HCT116 (cell line): ENCODE results near the gene TBCD. TPM values are rescaled to one million over a fixed set of nuclear protein-coding genes. Genes with fewer than 3 reads are reported as not detected.

Experiments
- ATAC-seq: fragments of 200-7000 bp; cut with Tn5 transposase; 2 replicates; pipeline ENCODE4 v1.9.1; 2020; ENCODE audit warnings: mild to moderate bottlenecking, moderate library complexity
- BruUV-seq: library from RNA; stranded (reverse); fragments of 400-500 nt; replicated peaks from 2 replicates; lab custom pipeline; 2021; lab: Mats Ljungman, UMichigan
- CTCF ChIA-PET: fragments of 300-600 bp; sonication (Branson Sonifier 250); formaldehyde crosslinking; loops from one replicate; lab custom pipeline; 2021; ENCODE audit warnings: antibody characterized with exemption; lab: Charles Lee
- POLR2A ChIA-PET: fragments of 300-600, 350-600 bp; sonication (Branson Sonifier 250); formaldehyde crosslinking; loops from one replicate; lab custom pipeline; 2021; ENCODE audit warnings: antibody characterized with exemption; lab: Charles Lee
- RAD21 ChIA-PET, 2 experiments: fragments of 300-600 bp; sonication (Branson Sonifier 250); formaldehyde crosslinking; loops; one replicate each; lab custom pipeline; 2023; ENCODE audit warnings: low total read pairs in 2 of 2; ENCODE audit not compliant: uncharacterized antibody in 2 of 2, unreplicated experiment in 2 of 2, low non-redundant PET in 1 of 2; lab: Charles Lee
- DNase-seq: peaks from one replicate; pipeline ENCODE4 v3.0.0-alpha.2; 2010; ENCODE audit warnings: low read depth, low spot score
- H2AFZ ChIP-seq: fragments of 200-600 bp; shearing (Covaris generic), sonication (generic); 2 replicates; pipeline ENCODE4 v1.6.1; 2017; ENCODE audit warnings: low read depth, mixed run types, mixed read lengths, antibody characterized with exemption, low read length; ENCODE audit not compliant: poor library complexity, severe bottlenecking
- H3K27ac ChIP-seq: 2 replicates; pipeline ENCODE4 v1.5.1; 2012; ENCODE audit warnings: low read depth, low read length
- H3K27me3 ChIP-seq: fragments of 200-600 bp; sonication (generic); 2 replicates; pipeline ENCODE4 v1.6.1; 2016; ENCODE audit warnings: mixed run types, low read length, mixed read lengths; ENCODE audit not compliant: insufficient read depth
- H3K36me3 ChIP-seq, 2 experiments: fragments of 200-500 bp in 1 of 2; fragments of 200-600 bp in 1 of 2; sonication (Bioruptor generic) in 1 of 2; sonication (generic) in 1 of 2; 2 replicates each; pipeline versions ENCODE4 v1.5.1 to v1.6.1; 2014 to 2016; ENCODE audit warnings: low read length in 2 of 2, inconsistent platforms in 1 of 2, mixed read lengths in 1 of 2, mixed run types in 1 of 2; ENCODE audit not compliant: insufficient read depth in 2 of 2, control insufficient read depth in 1 of 2
- H3K4me1 ChIP-seq, 2 experiments: fragments of 200-600 bp in 1 of 2; sonication (generic) in 1 of 2; 2 replicates each; pipeline versions ENCODE4 v1.5.1 to v1.6.1; 2012 to 2017; ENCODE audit warnings: low read length in 2 of 2, inconsistent platforms in 1 of 2, mild to moderate bottlenecking in 1 of 2, mixed read lengths in 1 of 2, mixed run types in 1 of 2, moderate library complexity in 1 of 2; ENCODE audit not compliant: insufficient read depth in 2 of 2, control insufficient read depth in 1 of 2
- H3K4me2 ChIP-seq: fragments of 200-600 bp; sonication (generic); 2 replicates; pipeline ENCODE4 v1.6.1; 2017; ENCODE audit warnings: mixed run types, low read length, mixed read lengths
- H3K4me3 ChIP-seq, 2 experiments: fragments of 200-600 bp in 1 of 2; sonication (generic) in 1 of 2; replicated peaks in 1 of 2; 2 replicates each; pipeline ENCODE4 v1.5.1; 2011 to 2016; ENCODE audit warnings: low read length in 2 of 2, control low read depth in 1 of 2, low read depth in 1 of 2, mild to moderate bottlenecking in 1 of 2, mixed read lengths in 1 of 2, mixed run types in 1 of 2
- H3K79me2 ChIP-seq: fragments of 200-600 bp; sonication (generic); 2 replicates; pipeline ENCODE4 v1.6.1; 2017; ENCODE audit warnings: mild to moderate bottlenecking, mixed run types, low read length, moderate library complexity, mixed read lengths; ENCODE audit not compliant: insufficient read depth
- H3K9ac ChIP-seq: fragments of 200-600 bp; sonication (generic); 2 replicates; pipeline ENCODE4 v1.6.1; 2016; ENCODE audit warnings: low read length, mixed read lengths
- H3K9me2 ChIP-seq: fragments of 200-600 bp; sonication (generic), shearing (Covaris generic); 2 replicates; pipeline ENCODE4 v1.6.1; 2017; ENCODE audit warnings: mixed run types, mild to moderate bottlenecking, moderate library complexity; ENCODE audit not compliant: insufficient read depth
- H3K9me3 ChIP-seq, 2 experiments: fragments of 200-500 bp in 1 of 2; fragments of 200-600 bp in 1 of 2; sonication (Bioruptor generic) in 1 of 2; sonication (generic) in 1 of 2; 2 replicates each; pipeline ENCODE4 v1.6.1; 2014 to 2017; ENCODE audit warnings: low read length in 2 of 2, mixed read lengths in 2 of 2, inconsistent platforms in 1 of 2, low read depth in 1 of 2, mild to moderate bottlenecking in 1 of 2, mixed run types in 1 of 2, moderate library complexity in 1 of 2; ENCODE audit not compliant: control insufficient read depth in 1 of 2, insufficient read depth in 1 of 2
- H4K20me1 ChIP-seq: fragments of 200-600 bp; sonication (generic), shearing (Covaris generic); 2 replicates; pipeline ENCODE4 v1.6.1; 2017; ENCODE audit warnings: mixed run types, mild to moderate bottlenecking, moderate library complexity; ENCODE audit not compliant: insufficient read depth
- EZH2 ChIP-seq: fragments of 200-600 bp; sonication (generic); IDR thresholded peaks from 2 replicates; pipeline ENCODE4 v1.6.1; 2017; ENCODE audit warnings: antibody characterized with exemption, mixed run types
- POLR2AphosphoS5 ChIP-seq: IDR thresholded peaks from 2 replicates; pipeline ENCODE4 v1.6.1; 2011; ENCODE audit warnings: mild to moderate bottlenecking, low read depth, low read length, moderate library complexity
- SIN3A ChIP-seq: IDR thresholded peaks from 2 replicates; pipeline ENCODE4 v1.6.1; 2012; ENCODE audit warnings: low read depth
- SP1 ChIP-seq: IDR thresholded peaks from 2 replicates; pipeline ENCODE4 v1.6.1; 2012; ENCODE audit warnings: low read depth
- ZFX ChIP-seq: fragments of 450-650 bp; IDR thresholded peaks from 2 replicates; pipeline ENCODE4 v1.6.1; 2017
- intact Hi-C: fragments of 100-400 bp; cut with micrococcal nuclease; formaldehyde crosslinking; loops from 2 replicates; pipeline ENCODE4 v1.10.0; 2022
- total RNA-seq: library from RNA; stranded (reverse); gene quantifications from one replicate; pipeline ENCODE4 v1.2.1, GENCODE V29; 2021; ENCODE audit not compliant: unreplicated experiment
- TF ChIP-seq, protein P1 (sequence below), 3 experiments: fragments of 200-600 bp in 1 of 3; sonication (generic) in 1 of 3; IDR thresholded peaks in 2 of 3; conservative IDR thresholded peaks in 1 of 3; 2 replicates each; pipeline ENCODE4 v1.5.1; 2012 to 2017; ENCODE audit warnings: low read depth in 2 of 3, low read length in 2 of 3, antibody characterized with exemption in 1 of 3, borderline replicate concordance in 1 of 3, control low read depth in 1 of 3, mild to moderate bottlenecking in 1 of 3, mixed read lengths in 1 of 3, mixed run types in 1 of 3, moderate library complexity in 1 of 3; ENCODE audit not compliant: insufficient read depth in 1 of 3

The TBCD gene
- total RNA-seq, 1 experiment from 2014 or later: 152 TPM

DNA sequence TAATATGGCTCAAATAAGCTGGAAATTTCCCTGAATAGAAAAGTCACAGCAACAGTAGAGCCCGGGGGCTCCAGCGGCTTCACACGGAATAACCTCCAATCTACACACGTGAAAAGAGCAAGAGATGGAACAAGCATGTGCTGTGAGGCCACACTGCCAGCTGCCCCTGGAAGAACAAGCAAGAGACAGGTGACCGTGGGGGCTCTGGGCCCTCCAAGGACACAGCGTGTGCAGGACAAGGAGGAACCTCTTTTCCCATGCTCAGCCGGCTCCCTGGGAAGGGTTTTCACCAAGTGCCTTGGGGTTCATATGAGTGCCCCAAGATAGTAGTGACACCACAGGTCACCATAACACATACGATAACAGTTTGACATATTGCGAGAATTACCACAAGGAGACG, 198.1 kb downstream of the TBCD start:
- intact Hi-C loops: no loop called here
- no TSS peak for BruUV-seq
- no peak for ATAC-seq
- no peaks in the 10 kb centered on the region for H4K20me1 ChIP-seq
- H3K36me3 ChIP-seq: peaks cover 0 to 10% of the 10 kb centered on the region in 2 experiments; a peak in 2 of 4 replicates
- RAD21 ChIA-PET: no interaction called here
- H3K4me2 ChIP-seq: no peak overlapping the region
- no peak overlapping the region for H3K9ac ChIP-seq
- POLR2A ChIA-PET: no interaction called here
- peaks cover 10 to 14% of the 10 kb centered on the region in 2 experiments; a peak in 2 of 4 replicates for H3K9me3 ChIP-seq
- DNase-seq: no peak
- no peak overlapping the region for H3K4me3 ChIP-seq
- no peaks in the 10 kb centered on the region for H3K27me3 ChIP-seq
- H2AFZ ChIP-seq: no peak overlapping the region
- CTCF ChIA-PET: no interaction called here
- no peaks in the 10 kb centered on the region for H3K9me2 ChIP-seq
- no peak overlapping the region for H3K27ac ChIP-seq
- H3K4me1 ChIP-seq: no peaks in the 10 kb centered on the region
- TF ChIP-seq SP1 (no peak), POLR2AphosphoS5 (no peak), SIN3A (no peak)
- TF ChIP-seq, protein P1, sequence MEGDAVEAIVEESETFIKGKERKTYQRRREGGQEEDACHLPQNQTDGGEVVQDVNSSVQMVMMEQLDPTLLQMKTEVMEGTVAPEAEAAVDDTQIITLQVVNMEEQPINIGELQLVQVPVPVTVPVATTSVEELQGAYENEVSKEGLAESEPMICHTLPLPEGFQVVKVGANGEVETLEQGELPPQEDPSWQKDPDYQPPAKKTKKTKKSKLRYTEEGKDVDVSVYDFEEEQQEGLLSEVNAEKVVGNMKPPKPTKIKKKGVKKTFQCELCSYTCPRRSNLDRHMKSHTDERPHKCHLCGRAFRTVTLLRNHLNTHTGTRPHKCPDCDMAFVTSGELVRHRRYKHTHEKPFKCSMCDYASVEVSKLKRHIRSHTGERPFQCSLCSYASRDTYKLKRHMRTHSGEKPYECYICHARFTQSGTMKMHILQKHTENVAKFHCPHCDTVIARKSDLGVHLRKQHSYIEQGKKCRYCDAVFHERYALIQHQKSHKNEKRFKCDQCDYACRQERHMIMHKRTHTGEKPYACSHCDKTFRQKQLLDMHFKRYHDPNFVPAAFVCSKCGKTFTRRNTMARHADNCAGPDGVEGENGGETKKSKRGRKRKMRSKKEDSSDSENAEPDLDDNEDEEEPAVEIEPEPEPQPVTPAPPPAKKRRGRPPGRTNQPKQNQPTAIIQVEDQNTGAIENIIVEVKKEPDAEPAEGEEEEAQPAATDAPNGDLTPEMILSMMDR (IDR thresholded peaks at IDR 0.05 in 2 of 3, conservative IDR thresholded peaks at IDR 0.05 in 1 of 3; ENCODE audit: borderline replicate concordance in 1 of 3, insufficient read depth in 1 of 3, low read depth in 2 of 3, low read length in 2 of 3): no peak
- no peaks in the 10 kb centered on the region for H3K79me2 ChIP-seq

- intact Hi-C loops: no loop called here
These were observed 198.7 kb downstream of the TBCD start for GRCh38 chr17:82950525-82951102.

More at GRCh38 chr17:82950525-82951102, 198.7 kb downstream of the TBCD start:
- no peak overlapping the region for H3K27ac ChIP-seq
- peaks cover 4 to 7% of the 10 kb centered on the region in 2 experiments; a peak in 2 of 4 replicates for H3K9me3 ChIP-seq
- DNase-seq (no peak), ATAC-seq (no peak)
- BruUV-seq: no TSS peak
- no peaks in the 10 kb centered on the region for H3K4me1 ChIP-seq
- no peak overlapping the region for H3K9ac ChIP-seq
- no peak overlapping the region for H3K4me3 ChIP-seq
- H3K4me2 ChIP-seq: no peak overlapping the region
- peaks cover 0 to 3% of the 10 kb centered on the region in 2 experiments; a peak in 1 of 4 replicates for H3K36me3 ChIP-seq
- ChIA-PET RAD21 (no interaction called here), POLR2A (no interaction called here), CTCF (no interaction called here)
- H3K9me2 ChIP-seq: no peaks in the 10 kb centered on the region
- H4K20me1 ChIP-seq: no peaks in the 10 kb centered on the region
- H3K27me3 ChIP-seq: no peaks in the 10 kb centered on the region
- no peak overlapping the region for H2AFZ ChIP-seq
- no peak for TF ChIP-seq EZH2
- no peak for TF ChIP-seq ZFX
- no peaks in the 10 kb centered on the region for H3K79me2 ChIP-seq
